HG03460 (cell line): ENCODE measurements around the gene UBTF.

Experiments
- ATAC-seq: cut with Tn5 transposase; IDR thresholded peaks from one replicate; pipeline ENCODE4 v1.9.1; 2021; ENCODE audit not compliant: unreplicated experiment

The UBTF gene

DNA sequence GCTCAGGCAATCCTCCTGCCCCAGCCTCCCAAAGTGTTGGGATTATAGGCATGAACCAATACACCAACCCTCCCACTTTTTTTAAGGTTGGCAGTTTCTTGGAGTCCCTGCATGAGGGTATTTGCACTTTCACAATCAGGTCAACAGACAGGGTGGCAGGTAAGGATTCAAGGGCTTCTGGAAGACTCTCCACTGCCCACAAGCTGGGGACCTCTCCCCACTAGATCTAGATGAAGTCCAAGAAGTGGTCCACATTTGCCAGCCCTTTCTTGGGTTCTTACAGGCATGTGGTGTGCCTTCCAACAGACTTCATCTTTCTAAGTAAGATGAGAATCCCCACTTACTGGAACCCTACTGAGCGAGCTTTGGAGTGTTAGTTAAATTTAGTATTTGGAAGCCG lies 45.0 kb downstream of the UBTF start:
- no peak for ATAC-seq

DNA sequence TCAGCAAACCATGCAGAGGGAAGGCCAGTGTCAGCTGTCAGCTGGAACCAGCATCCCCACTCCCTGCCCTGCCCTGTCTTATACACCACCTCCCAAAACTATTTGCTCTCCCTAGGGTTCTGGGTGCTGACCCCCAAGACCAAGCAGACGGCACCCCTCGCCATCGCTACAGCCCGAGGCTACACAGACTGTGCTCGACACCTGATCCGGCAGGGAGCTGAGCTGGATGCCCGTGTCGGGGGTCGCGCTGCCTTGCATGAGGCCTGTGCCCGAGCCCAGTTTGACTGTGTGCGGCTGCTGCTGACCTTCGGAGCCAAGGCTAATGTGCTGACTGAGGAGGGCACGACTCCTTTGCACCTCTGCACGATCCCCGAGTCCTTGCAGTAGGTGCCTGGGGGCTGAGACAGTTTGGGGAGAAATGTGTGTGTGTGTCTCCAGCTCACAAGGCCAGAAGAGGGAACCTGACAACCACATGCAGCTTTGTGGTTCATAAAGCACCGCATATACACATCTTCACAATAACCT lies 47.5 kb downstream of the UBTF start:
- no peak for ATAC-seq

DNA sequence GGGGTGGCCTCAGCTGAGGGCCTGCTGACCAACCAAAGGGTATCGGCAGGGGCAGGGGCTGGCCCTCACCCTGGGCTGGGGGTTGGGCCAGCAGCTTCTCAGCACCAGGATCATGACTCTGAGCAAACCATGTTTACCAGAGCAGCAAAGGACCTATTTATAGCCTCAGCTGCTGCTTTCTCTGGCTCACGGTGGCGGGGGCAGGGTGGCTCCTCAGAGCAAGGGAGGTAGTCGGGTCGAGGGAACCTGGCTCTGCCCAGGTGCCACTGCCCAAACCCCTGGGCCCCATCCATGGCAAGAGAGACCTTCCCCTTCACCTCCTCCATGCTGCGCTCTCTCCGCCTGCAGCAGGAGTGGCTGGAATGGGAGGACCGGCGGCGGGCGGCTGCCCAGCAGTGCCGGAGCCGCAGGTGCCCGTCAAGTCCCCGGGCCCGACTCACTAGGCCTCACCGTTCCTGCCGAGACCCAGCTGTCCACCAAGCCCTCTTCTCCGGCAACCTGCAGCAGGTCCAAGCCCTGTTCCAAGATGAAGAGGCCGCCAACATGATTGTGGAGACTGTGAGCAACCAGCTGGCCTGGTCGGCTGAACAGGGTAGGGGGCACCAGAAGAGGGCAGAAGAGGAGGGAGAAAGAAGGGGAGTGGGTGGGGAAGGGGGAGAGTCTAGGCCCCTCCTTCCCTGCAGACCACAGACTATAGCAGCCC lies 48.8 kb downstream of the UBTF start, which contains the start of gene ASB16:
Gene ASB16, plus strand, starts transcription at position 206 of the 703 bp plus-strand sequence. Its CDS starts 86 bp downstream, at position 292.
- no peak for ATAC-seq

DNA sequence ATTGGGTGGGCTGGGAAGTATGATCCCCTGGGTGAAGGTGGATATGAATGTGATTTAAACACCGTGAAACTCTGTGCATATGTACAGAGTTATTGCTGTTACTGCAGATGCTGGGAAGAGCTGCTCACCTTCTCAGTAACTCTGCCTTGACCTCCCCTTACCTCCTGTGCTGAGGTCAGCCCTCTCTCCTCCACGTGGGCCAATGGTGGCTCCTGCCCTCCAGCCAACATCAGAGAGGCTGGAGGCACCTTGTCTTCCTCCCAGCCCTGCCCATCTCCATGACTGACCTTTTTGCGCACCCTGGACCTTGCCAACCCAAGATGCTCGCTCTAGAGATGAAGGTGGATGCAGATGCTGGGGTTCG lies 49.4 kb downstream of the UBTF start:
- ATAC-seq = no peak

DNA sequence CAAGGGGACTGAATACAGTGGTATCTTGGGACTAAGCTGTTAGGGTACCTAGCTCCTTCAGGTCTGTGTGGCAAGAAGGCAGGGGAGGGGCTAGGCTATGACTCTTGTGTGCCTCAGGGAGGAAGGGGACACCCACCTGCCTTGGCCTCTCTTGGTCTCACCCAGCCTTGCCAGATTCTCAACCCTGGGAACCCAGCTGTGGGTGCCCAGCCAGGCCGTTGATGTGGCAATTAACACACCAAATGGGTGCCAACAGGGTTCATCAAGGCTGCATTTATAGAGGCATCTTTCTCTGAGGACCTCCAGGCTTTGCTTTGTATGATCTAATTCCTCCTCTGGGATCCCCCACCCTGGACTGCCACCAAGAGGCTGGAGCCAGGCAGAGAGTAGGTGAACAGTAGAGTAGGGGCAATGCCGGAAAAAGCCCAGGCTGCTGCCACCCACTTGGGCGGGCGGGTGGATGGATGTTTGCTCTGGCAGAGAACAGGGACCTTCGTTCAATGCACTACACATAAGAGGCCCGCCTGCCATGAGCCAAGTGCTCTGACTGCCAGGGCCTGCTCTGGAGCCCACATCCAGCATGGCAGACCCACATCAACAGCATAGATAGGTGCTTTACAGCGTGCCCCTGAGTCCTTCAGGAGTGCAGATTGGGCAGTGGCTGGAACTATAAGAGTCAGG lies 52.2 kb downstream of the UBTF start:
- ATAC-seq = no peak

DNA sequence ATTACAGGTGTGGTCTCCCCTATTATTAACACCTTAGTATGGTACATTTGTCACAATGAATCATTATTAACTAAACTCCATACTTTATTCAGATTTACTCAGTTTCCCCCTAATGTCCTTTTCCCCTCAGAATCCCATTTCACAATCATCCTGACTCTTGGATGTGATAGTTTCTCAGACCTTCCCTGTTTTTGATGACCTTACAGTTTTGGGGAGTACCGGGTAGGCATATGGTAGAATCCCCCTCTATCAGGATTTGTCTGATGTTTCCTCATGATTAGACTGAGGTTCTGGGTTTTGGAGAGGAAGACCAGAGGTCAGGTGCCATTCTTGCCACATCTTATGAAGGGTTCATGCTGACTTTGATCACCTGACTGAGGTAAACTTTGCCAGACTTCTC lies 55.0 kb downstream of the UBTF start:
- no peak for ATAC-seq

DNA sequence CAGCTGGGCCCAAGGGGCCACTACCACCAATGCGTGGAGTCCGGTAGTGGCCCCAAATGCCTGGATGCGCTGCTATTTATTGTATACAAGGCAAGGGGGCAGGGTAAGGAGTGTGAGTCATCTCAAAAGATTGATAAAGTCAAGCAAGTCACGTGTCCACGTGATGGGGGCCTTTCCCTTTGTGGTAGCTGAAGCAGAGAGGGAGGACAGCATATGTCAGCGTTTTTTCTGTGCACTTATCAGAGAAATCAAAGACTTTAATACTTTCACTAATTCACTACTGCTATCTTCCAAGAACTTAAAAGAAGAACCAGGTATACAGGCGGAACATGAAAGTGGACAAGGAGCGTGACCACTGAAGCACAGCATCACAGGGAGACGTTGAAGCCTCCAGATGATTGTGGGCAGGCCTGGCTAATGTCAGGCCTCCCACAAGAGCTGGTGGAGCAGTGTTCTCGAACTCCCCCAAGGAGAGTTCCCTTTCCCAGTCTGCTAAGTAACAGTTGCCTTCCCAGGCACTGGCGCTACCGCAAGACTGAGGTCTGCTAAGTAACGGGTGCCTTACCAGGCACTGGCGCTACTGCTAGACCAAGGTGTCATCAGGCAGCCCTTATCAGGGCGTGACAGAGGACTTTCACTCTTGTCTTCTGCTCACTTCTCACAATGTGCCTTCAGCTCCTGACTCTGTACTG lies 59.8 kb downstream of the UBTF start:
- ATAC-seq = no peak

DNA sequence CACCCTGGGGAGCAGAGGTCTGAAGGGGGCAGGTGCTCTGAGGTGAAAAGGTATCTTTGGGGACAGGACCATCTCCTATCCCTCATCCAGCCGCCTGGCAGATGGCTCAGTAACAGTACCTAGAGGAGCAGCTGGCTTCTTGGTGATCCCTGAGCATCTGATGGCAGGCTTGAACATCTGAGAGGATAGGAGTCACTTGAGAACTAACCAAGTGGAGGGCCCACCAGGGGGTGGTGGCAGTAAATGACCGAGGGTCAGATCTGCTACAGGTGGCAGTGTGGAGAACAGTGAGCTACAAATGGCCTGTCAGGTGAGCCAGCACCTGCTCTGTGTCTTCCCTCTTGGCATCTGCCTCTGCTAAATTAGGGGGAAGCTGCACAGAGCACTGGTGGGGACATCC lies 64.0 kb downstream of the UBTF start:
- ATAC-seq = no peak
